Measurements from ENCODE around the gene ESAM. TPM values are rescaled to one million over a fixed set of nuclear protein-coding genes. Genes with fewer than 3 reads are reported as not detected.

Gene ESAM
- total RNA-seq, 1 donor from 2014 or later: 0.96 TPM

- no peak overlapping the region for H3K27ac Mint-ChIP-seq (ENCODE audit: unreplicated experiment)
- TF ChIP-seq CTCF (conservative IDR thresholded peaks at IDR 0.05): no peak
- H3K4me1 Mint-ChIP-seq: no peaks in the 10 kb centered on the region
- H3K9me3 Mint-ChIP-seq: no peaks in the 10 kb centered on the region
- no peak for DNase-seq (ENCODE audit: low read depth, low spot score)
- no peaks in the 10 kb centered on the region for H3K27me3 Mint-ChIP-seq (ENCODE audit: low read depth)
- no peak overlapping the region for H3K4me3 Mint-ChIP-seq
- H3K36me3 Mint-ChIP-seq (ENCODE audit: low read depth): peaks cover 5% of the 10 kb centered on the region
These were observed 8.0 kb upstream of the ESAM start for GRCh38 chr11:124769806-124770774.

GRCh38 chr11:124768914-124769313 lies 6.8 kb upstream of the ESAM start:
- Mint-ChIP-seq H3K27me3 (ENCODE audit: low read depth) (peaks cover 4% of the 10 kb centered on the region), H3K27ac (ENCODE audit: unreplicated experiment) (no peak overlapping the region), H3K4me1 (no peaks in the 10 kb centered on the region), H3K4me3 (no peak overlapping the region), H3K36me3 (ENCODE audit: low read depth) (peaks cover 5% of the 10 kb centered on the region), H3K9me3 (no peaks in the 10 kb centered on the region)
- no peak for DNase-seq (ENCODE audit: low read depth, low spot score)
- TF ChIP-seq CTCF (conservative IDR thresholded peaks at IDR 0.05): no peak

GRCh38 chr11:124766156-124766555 lies 4.1 kb upstream of the ESAM start:
- Mint-ChIP-seq H3K36me3 (ENCODE audit: low read depth) (no peaks in the 10 kb centered on the region), H3K4me3 (no peak overlapping the region), H3K9me3 (no peaks in the 10 kb centered on the region), H3K27ac (ENCODE audit: unreplicated experiment) (no peak overlapping the region), H3K4me1 (peaks cover 12% of the 10 kb centered on the region), H3K27me3 (ENCODE audit: low read depth) (peaks cover 26% of the 10 kb centered on the region)
- no peak for TF ChIP-seq CTCF (conservative IDR thresholded peaks at IDR 0.05)
- DNase-seq (ENCODE audit: low read depth, low spot score): no peak

- no peak overlapping the region for H3K27ac Mint-ChIP-seq (ENCODE audit: unreplicated experiment)
- peak; percentile 87 for DNase-seq (ENCODE audit: low read depth, low spot score)
- peak overlapping the region; percentile 82 for H3K4me3 Mint-ChIP-seq
- H3K36me3 Mint-ChIP-seq (ENCODE audit: low read depth): no peaks in the 10 kb centered on the region
- TF ChIP-seq CTCF (conservative IDR thresholded peaks at IDR 0.05): peak; percentile 86
- peaks cover 31% of the 10 kb centered on the region for H3K4me1 Mint-ChIP-seq
- peaks cover 54% of the 10 kb centered on the region for H3K27me3 Mint-ChIP-seq (ENCODE audit: low read depth)
- no peaks in the 10 kb centered on the region for H3K9me3 Mint-ChIP-seq
These were observed 1.3 kb upstream of the ESAM start for GRCh38 chr11:124763156-124763947.

- H3K4me1 Mint-ChIP-seq: peaks cover 35% of the 10 kb centered on the region
- peaks cover 61% of the 10 kb centered on the region for H3K27me3 Mint-ChIP-seq (ENCODE audit: low read depth)
- H3K9me3 Mint-ChIP-seq: no peaks in the 10 kb centered on the region
- peak overlapping the region; percentile 82 for H3K4me3 Mint-ChIP-seq
- no peak for TF ChIP-seq CTCF (conservative IDR thresholded peaks at IDR 0.05)
- H3K27ac Mint-ChIP-seq (ENCODE audit: unreplicated experiment): no peak overlapping the region
- DNase-seq (ENCODE audit: low read depth, low spot score): no peak
- no peaks in the 10 kb centered on the region for H3K36me3 Mint-ChIP-seq (ENCODE audit: low read depth)
These were observed 600 bp upstream of the ESAM start for GRCh38 chr11:124762624-124763155.

All from neural crest cell (in vitro differentiated cells).